ENCODE results near the gene TRAPPC6A.

The TRAPPC6A gene

DNA sequence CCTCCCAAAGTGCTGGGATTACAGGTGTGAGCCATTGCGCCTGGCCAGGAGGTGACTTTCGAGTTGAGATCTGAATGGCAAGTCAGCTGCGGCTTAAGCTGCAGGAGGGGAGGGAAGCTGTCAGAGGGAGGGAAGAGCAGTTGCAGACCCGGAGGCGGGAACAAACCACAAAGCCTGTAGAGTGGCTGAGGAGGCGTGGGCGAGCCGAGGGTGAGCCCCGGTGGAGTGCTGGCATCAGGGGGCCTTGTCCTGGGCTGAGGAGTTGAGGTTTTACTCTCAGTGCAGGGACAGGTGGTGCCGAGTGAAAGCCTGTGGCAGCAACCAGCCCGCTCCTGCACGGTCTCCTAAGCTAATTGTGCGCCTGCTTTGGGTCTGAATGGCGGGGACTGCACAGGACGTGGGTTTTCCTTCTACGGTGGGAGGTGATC, 60.9 kb downstream of the TRAPPC6A start:
- peak overlapping the region; percentile 26 for H3K9ac ChIP-seq (ENCODE audit: low read depth, low read length)
- no peaks in the 10 kb centered on the region for H3K27me3 ChIP-seq (ENCODE audit: control insufficient read depth, insufficient read depth, low read length)
- no peaks in the 10 kb centered on the region for H3K9me3 ChIP-seq (ENCODE audit: control insufficient read depth, insufficient read depth, low read length)
- peaks cover 6% of the 10 kb centered on the region for H3K36me3 ChIP-seq (ENCODE audit: control insufficient read depth, insufficient read depth, low read length)
- peaks cover 8% of the 10 kb centered on the region for H3K4me1 ChIP-seq (ENCODE audit: control insufficient read depth, insufficient read depth, low read length)
- no peak overlapping the region for H3K4me3 ChIP-seq (ENCODE audit: low read depth, low read length)

DNA sequence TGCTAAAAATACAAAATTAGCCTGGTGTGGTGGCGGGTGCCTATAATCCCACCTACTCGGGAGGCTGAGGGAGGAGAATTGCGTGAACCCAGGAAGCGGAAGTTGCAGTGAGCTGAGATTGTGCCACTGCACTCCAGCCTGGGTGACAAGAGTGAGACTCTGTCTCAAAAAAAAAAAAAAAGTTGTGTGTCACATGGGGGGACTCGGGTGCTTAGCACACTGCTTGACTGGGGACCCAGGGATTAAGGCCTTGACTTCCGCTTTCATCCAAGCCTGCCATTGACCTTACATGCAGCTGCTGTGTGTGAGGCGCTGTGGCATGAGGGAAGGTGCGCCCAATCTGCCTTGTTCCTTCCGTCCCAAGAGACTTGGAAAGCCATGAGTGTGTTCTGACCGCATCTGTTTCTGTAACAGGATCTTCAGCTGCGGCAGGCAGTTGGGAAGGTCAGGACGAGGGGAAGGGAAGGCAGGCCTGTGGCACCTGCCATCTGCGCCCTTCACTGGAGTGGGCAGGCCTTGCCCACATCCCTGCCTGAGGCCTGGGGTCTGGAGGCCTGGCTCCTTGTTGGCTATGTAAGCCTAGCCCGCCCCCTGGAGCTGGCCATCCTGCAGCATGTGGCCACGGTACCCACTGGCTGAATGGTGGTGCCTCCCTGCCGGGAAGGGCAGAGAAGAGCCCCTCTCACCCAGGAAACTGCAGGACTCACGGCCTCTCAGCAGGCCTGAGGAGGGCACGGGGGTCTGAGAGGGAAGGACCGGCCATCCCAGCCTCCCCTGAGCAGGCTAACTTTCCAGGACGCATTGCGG, 62.0 kb downstream of the TRAPPC6A start:
- peaks cover 8% of the 10 kb centered on the region for H3K4me1 ChIP-seq (ENCODE audit: control insufficient read depth, insufficient read depth, low read length)
- no peaks in the 10 kb centered on the region for H3K27me3 ChIP-seq (ENCODE audit: control insufficient read depth, insufficient read depth, low read length)
- H3K9me3 ChIP-seq (ENCODE audit: control insufficient read depth, insufficient read depth, low read length) = no peaks in the 10 kb centered on the region
- no peak overlapping the region for H3K4me3 ChIP-seq (ENCODE audit: low read depth, low read length)
- peaks cover 6% of the 10 kb centered on the region for H3K36me3 ChIP-seq (ENCODE audit: control insufficient read depth, insufficient read depth, low read length)
- no peak overlapping the region for H3K9ac ChIP-seq (ENCODE audit: low read depth, low read length)

DNA sequence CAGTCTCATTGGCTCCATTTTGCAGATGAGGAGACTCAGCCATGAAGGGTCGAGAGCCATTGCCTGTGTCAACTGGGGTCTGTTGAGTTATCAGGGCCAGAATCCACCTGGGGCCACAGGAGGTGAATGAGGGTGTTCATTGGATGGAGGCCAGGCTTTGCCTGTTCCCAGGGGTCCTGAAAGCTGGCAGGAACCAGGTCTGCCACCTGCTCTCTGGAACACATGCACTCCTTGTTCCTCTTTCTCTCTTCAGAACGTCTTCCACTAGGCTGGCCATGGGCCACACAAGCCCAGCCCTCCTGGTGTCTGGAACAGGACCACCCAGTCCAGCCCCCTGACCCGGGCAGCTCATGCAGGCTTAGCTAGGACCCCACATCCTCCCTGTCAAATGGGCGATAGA, 63.9 kb downstream of the TRAPPC6A start:
- no peaks in the 10 kb centered on the region for H3K27me3 ChIP-seq (ENCODE audit: control insufficient read depth, insufficient read depth, low read length)
- peaks cover 8% of the 10 kb centered on the region for H3K4me1 ChIP-seq (ENCODE audit: control insufficient read depth, insufficient read depth, low read length)
- no peak overlapping the region for H3K9ac ChIP-seq (ENCODE audit: low read depth, low read length)

DNA sequence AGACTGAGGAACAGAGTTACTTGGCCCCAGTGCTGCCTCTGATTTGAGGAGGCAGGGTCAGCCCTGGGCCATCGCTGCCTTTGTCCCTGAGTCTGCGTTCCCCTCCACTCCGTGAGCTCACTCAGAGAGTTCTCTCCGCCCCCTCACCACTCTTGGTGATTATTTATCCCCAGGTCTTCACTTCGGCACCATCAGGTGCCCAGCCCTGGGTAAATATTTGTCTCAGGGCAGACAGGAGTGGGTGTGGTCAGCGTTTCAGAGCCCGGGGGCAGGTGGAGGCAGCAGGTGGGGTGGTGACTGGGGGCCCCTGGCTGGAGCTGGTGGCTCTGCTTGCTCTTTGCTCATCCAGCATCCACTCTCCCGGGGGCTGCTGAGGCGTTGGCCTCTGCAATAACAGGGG, 64.4 kb downstream of the TRAPPC6A start:
- H3K4me3 ChIP-seq (ENCODE audit: low read depth, low read length) = no peak overlapping the region
- H3K9ac ChIP-seq (ENCODE audit: low read depth, low read length) = no peak overlapping the region
- H3K4me1 ChIP-seq (ENCODE audit: control insufficient read depth, insufficient read depth, low read length) = peaks cover 8% of the 10 kb centered on the region
- no peaks in the 10 kb centered on the region for H3K27me3 ChIP-seq (ENCODE audit: control insufficient read depth, insufficient read depth, low read length)
- peaks cover 6% of the 10 kb centered on the region for H3K36me3 ChIP-seq (ENCODE audit: control insufficient read depth, insufficient read depth, low read length)
- no peaks in the 10 kb centered on the region for H3K9me3 ChIP-seq (ENCODE audit: control insufficient read depth, insufficient read depth, low read length)

More for the DNA sequence above, 63.9 kb downstream of the TRAPPC6A start:
- Histone ChIP-seq H3K4me3 (ENCODE audit: low read depth, low read length) (no peak overlapping the region), H3K36me3 (ENCODE audit: control insufficient read depth, insufficient read depth, low read length) (peaks cover 6% of the 10 kb centered on the region), H3K9me3 (ENCODE audit: control insufficient read depth, insufficient read depth, low read length) (no peaks in the 10 kb centered on the region)

All from iPS-15b (cell line).